Effector CD8-positive, alpha-beta T cell (primary cell): ENCODE data around the gene LRRC27.
"Not testable (repeated sequence)": the region's sequence is repeated elsewhere in the genome, so short reads cannot be mapped to it uniquely, and the experiment has no call there.

Experiments used
- DNase-seq: peaks from one replicate; lab custom pipeline; 2025; lab: John Stamatoyannopoulos, UW
- total RNA-seq, 4 experiments: gene quantifications; one replicate each; lab custom pipeline; 2026; lab: John Stamatoyannopoulos, UW

LRRC27 gene
- total RNA-seq = 6.1 to 15.8 (median 8.6) reads per million in 4 experiments

DNA sequence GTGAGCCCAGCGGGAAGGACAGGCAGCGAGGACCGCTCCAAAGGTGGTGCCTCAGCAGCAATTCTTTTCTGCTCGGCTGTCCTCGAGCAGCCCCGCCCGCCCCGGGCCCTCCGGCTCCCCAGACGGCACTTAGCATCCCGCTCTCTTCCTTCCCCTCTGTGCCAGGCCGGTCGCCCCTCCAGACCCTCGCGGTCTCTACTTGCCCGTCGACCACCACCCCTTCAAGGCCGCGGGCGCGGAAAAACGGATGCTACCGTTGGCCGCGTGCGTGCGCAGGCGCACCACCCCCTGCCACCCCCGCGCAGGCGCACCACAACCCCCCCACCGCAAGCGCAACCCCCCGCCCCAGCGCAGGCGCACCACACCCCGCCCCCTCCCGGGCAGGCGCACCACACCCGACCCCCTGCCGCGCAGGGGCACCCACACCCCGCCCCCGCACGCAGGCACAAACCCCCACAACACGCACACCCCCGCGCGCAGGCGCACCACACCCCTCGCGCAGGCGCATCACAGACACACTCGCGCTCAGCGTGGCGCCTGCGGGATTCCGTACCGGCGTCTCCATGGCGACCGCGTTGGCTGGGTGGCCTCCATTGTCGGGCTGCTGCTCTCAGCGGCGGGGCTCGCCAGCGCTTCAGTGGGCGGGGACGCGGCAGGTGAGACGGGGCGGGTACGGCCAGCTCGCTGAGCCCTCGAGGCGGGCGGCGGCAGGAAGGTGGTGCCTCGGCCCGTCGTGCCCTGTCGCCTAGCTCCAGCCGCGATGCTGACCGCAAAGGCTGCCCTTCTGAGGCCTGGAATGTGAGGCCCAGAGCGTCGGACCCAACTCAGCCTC is at the start of gene LRRC27:
LRRC27 (plus strand) TSS at position 593 of the 832 bp plus-strand sequence. CDS start 1,332 bp downstream, outside the sequence.
- DNase-seq = peak; percentile 100

DNA sequence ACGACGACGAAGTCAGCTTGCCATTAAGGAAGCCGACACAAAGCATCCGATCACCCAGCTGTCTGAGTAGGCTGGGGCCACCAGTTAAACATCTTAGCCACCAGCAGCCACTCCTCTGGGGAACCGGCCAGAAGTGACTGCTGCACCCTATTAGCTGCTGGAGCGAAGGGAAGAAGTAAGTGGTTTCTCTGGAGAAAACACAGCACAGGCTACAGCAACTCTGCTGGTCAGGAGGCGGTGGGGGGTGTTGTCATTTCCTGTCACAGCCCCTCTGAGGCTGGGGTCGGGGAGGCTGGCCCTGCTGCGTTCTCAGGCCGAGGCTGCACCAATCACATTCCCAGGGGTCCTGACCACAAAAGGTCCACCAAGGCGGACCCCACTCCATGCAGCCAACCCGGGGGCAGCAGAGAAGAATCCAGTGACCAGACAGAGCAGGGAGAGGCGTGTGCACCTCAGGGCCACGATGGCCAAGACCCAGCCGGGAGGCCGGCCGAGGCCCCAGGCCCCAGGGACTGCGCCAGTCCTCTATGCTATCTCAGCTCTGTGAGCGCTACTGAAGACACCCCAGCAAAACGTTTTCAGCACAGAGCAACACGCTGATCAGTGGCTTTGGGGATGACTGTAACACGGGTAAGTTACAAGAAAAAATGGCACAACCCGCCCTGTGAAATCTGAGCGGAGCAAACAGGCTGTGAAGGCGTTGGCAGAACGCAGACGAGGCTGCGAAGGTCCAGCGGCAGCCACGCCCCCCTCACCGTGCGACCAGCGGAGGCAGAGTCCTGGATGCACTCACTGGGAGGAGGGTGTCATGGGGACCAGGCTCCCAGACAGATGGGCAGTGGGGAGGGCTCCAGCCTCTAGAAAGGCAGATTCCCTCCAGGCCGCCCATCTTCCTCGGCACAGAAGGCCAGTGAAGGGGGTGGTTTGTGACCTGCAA is 49.1 kb upstream of the LRRC27 start:
- DNase-seq = no peak

DNA sequence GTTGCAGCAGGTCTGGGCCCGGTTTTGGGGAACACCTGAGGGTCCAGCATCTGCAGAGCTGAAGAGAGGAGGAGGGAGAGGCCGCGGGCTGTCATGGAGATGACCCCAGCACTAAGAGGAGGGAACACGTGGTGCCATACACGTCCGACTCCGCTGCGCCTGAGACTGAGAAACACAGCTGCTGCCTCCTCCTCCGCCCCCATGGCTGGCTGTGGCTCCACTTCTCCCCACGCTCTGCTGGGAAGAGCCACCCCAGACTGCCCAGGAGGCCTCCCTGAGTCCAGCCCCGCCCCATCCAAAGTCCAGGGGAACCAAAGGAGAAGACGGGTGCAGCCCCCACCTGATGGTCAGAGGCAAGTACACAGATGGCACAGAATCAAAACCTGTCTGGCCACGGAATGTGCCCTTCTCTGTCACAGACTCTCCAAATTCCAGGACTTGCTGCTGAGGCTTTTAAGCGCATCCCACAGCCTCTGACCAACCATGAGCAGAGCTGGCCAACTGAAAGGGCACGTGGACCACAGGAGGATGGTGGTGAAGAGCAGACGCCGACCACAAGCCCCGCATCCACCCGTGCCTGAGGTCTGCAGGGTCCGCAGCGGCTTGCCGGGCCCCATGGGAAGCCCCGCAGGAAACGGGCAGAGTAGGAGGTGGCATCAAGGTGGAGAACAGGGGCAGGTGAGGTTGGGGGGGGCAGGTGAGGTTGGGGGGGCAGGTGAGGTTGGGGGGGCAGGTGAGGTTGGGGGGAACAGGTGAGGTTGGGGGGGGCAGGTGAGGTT is 48.2 kb upstream of the LRRC27 start:
- no peak for DNase-seq

DNA sequence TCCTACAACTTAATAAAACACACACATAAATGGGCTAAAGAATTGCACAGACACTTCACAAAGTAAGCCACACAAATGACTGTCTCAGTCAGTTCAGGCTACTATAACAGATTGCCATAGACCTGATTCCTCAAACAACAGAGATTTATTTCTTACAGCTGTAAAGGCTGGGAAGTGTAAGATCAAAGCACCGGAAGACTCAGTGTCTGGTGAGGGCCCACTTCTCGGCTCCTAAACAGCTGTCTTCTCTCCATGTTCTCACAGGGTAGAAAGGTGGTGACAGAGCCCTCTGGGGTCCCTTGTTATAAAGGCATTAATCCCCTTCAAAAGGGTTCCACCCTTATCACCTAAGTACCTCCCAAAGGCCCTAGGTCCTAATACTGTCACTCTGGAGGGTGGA is 42.6 kb upstream of the LRRC27 start:
- no peak for DNase-seq

DNA sequence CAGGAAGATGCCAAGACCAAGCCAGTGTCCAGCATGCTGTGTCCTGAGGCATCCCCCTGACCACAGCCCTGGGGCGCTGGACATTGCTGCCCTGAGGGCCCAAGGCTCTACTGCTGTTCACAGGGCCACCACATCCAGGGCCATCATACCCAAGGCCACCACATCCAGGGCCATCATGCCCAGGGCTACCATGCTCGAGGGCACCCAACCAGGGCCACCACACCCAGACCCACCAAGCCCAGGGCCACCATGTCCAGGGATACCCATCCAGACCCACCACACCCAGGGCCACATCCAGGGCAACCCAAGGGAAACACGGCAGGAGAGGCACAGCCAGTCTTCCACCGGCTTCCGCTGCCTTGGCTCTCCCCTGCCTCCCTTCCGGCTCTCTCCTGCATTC is 41.4 kb upstream of the LRRC27 start:
- no peak for DNase-seq

DNA sequence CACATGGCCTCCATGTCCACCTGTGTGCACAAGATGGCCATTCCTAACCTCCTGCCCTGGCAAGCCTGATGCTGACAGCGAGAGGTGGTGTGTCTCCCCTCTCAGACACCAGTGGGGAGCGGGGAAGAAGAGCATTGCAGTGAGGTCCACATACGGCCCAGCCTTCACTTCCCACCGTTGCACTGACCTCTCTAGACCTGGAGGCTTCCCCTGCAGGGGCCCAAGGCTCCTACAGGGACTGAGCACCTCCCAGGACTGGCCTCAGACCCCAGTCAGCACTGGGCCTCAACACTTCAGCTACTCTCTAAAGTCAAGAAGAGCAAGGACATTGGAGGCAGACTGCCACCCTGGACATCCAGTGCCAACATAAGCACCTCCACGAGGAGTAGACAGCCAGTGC is 40.2 kb upstream of the LRRC27 start:
- no peak for DNase-seq

DNA sequence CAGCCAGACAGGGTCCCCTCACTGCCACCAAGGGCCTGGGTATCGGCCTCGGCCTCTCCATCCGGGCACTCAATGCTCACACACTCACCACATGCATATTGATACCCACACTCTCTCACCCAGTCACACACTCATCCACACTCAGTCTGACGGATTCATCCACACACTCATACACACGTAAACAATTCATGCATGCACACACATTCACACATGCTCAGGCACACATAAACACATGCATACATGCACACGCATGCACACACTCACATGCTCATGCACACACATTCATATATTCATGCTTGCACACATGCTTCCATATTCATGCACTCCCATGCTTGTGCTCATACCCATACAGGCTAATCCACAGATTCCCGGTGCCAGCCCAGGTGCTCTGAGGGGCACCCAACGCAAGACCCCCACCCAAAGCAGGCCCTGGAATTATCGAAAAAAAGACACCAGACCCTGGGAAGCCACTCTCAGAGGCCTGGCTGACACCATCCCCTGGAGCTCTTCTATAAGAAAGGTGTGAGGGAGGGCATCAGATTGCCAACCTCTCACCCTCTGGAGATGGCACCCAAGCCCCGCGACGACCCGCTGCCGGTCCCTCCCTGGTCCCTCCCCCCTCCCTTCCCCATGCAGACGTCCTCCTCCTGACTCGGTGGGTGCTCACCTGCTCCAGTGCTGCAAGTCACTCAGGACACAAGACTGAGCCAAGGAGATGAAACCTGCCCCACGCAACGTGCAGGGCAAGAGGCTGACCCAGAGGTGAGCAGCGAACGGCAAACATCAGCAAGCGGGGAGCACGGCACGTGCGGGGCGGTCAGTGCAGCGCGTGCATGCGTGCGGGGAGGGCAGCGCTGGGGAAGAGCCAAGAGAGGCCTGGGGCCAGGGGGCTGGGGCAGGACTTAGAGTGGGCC is 39.4 kb upstream of the LRRC27 start:
- DNase-seq = no peak

DNA sequence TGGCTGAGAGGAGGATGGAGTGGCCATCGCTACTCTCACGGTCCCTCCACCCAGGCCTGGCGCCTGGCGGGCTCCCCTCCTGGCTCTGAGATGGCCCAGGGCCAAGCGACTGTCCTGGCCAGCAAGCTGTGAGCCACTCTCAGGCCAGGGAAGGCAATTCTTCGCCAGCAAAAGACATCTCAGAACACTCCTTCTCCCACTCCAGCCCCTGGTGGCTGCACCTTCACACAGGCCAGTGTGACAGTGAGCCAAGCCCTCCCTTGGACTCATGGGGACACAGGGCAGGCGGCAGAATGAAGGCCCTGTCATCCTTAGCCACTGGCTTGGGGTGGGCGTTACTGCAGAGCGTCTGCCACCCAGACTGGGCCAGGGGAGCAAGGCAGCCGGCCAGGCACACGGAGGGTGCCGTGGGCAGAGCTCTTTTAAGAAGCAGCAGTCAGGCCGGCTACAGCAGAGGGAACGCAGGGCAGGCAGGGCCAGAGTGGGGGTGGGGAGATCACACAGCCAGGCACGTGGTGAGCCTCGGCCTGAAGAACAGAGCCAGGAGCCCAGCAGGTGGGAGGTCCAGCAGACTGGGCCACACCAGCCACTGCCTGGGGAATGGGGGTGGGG is 38.7 kb upstream of the LRRC27 start:
- no peak for DNase-seq

DNA sequence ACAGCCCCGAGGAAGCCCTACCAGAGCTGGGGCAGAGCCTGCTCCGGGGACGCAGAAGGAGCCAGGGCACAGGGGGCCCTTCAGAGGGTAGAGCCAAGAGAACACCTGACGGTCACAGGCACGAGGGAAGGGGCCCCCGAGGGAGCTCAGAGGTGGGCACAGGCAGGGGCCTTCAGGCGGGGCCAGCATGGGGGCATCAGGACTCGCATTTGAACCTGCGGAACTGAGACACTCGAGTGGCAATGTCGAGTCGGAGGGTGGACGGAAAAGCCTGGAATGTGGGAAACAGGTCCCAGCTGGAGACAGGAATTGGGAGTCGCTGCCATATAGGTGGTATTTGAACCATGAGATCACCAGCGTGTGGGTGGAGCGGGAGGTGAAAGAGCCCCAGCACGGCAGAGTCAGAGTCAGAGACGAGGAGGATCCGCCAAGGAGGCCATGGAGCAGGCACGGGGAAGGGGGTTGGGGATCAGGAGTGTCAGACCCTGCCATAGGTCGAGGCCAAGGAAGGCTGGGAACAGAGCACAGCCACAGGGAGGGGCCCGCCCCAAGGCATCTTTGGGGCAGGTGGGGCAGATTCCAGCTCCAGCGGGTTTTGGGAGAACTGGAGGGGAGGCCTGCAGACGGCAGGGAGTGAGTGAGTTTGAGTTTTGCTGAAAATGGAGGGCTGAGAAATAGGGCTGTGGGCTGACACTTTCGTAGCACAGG is 38.0 kb upstream of the LRRC27 start:
- DNase-seq = no peak

DNA sequence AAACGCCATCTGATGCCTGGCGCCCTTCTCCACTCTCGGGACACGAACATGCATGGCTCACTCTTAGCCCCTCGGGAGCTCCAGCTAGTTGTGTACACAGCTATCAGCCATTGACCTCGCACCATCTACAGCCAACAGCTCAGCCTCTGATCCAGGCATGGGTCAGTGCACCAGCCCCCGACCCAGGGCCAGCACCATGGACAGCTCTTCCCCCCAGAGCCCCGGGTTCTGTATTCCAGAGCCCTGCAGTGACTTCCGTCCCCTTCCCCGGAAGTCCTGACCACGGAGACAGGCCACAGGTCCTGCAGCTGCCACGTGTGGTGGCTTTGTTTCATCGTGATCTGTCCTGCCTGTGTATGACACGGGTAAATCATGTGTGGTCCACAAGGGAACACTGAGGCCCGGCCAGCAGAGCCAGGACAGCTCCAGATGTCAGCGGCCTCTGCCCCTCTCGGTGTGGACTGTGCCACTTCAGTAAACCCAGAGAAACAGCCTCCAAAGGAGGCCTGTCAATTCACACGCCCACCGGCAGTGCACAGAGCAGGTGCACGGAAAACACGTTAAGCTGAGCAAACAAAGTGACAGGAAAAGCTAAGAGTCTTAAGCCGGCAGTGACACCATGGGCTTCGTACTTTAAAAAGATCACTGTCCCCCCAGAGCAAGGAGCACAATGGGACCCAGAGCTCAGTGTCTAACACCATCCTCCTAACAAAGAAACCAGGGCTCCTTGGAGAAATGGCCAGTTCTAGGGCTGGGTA is 37.3 kb upstream of the LRRC27 start:
- DNase-seq = no peak

DNA sequence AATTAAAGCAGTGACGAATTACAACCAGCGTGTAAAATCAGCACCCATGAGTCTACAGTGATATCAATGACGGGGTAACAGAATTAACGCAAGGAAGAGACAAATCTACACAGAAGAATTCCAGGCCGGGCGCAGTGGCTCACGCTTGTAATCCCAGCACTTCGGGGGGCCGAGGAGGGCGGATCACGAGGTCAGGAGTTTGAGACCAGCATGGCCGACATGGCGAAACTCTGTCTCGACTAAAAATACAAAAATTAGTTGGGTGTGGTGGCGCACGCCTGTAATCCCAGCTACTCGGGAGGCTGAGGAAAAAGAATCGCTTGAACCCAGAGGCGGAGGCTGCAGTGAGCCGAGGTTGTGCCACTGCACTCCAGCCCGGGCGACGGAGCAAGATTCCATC is 36.5 kb upstream of the LRRC27 start:
- not testable (repeated sequence) for DNase-seq

DNA sequence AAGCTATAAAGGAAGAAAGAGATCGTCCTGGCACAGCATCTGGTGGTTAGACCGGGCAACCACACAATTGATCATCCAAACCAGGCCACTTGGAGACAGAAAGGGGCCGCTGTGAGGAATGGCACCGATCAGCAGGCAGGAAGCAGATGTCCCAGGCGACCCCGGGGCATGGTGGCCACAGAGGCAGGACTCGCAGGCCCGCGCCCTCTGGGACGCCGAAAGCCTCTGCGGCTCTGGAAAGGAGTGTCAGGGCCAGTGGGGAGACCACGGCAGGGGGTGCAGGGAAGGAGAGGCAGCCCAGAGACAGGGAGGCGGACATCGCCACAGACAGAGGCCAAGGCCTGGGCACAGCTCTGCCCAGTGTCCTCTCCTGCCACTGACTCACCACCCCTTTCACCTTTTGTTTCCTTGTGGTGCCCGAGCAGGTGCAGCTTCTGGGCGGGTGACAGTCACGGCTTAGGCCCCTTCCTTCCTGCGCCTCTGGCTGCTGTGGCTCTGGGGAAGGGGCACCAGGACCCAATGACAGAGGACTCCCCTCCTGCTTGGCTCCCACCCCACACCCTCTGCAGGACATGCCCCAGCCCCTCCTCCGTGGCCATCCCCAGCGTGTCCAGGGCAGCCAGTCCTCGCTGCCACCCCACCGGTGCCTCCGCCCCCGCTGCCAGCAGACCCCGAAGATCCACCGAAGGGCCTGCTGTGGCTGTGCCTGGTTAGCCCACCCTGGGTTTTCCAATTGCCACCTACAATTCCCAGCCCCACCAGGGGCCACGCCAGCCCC is 35.1 kb upstream of the LRRC27 start:
- no peak for DNase-seq

DNA sequence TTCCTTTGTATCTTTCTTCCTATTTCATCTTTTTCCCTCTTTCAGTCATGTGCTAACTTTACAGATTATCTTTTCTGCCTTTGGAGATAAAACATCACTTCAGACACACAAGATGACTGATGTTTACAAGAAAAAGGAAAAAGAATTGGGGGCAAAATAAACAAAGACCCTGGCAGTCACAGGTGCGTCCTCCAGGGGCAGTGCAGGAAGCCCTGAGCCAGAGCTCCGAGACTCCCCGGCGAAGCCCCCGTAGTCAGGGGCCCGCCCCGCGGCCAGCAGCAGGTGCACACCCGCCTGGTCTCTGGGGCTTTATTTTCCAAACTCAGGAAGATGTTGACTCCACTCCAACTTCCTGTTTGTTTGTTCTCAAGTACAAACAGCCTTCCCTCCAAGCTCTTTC is 34.5 kb upstream of the LRRC27 start:
- DNase-seq = no peak

DNA sequence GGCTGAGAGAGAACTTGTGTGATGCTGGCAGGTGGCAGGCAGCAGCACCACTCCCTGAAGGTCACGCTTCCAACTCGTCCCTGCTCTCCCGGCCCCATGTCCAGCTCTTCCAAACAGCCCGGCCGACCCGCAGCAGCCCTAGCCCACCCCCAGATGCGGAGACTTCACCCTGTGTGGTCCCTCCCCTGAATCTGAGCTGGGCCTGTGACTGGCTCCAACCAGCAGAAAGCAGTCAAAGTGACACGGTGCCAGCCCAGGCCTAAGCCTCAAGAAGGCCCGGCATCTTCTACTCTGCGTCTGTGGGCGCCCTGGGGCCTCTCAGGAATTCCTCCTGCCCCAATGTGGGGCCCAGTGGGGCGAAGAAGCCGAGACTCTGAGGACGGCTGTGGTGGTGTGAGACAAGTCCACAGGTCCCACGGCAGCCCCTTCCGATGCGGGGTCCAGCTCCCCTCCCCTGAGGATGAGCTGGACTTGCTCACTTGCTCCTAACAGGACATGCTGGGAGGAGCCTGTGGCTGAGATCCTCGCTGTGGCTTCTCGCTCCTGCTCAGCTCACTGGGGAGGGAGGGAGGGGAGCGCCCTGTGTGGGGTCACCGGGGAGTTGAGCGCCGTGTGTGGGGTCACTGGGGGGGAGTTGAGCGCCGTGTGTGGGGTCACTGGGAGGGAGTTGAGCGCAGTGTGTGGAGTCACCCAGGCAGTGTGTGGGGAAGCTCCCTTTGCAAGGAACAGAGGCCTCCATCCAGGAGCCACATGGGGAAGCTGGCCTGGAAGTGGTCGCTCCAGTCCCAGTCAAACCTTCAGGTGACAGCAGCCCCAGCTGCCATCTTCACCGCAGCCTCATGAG is 33.7 kb upstream of the LRRC27 start:
- DNase-seq = no peak

DNA sequence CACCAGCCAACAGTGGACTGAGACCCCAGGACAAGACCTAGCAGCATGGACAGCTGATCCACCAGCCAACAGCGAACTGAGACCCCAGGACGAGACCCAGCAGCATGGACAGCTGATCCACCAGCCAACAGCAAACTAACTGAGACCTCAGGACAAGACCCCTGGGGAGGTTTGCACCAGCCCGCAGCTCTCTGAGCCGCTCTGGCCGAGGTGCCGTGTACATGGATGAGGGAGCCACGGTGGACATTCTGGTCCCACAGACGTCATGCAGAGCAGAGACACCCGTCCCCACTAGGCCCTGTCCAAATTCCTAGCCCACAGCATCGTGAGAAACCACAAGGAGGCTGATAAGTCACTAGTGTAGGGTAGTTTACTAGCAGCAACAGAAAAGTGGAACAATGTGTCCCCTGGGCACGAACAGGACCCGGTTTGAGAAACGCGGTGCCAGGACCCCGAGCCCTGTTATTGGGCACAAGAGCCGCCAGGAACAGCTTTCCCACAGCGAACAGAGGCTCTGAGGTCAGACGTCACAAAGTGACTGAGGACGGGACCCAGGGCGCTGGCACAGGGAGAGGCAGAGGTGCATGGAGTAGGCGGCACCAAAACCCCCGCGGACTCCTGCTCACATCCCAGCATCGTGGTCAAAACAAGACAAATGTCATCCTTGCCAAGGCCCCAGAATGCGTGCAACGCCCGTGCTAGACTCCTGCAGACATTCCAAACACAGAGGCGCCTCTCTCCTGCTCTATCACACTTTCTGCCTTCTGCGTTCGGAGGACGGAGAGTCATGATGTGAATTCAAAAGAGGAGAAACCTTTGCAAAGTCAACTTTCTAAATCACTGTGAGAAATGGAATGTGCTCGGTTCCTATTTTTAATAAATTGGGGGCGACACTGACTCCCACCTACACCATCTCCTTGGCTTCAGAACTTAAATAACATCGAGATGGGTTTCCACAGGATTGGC is 32.3 kb upstream of the LRRC27 start:
- no peak for DNase-seq

DNA sequence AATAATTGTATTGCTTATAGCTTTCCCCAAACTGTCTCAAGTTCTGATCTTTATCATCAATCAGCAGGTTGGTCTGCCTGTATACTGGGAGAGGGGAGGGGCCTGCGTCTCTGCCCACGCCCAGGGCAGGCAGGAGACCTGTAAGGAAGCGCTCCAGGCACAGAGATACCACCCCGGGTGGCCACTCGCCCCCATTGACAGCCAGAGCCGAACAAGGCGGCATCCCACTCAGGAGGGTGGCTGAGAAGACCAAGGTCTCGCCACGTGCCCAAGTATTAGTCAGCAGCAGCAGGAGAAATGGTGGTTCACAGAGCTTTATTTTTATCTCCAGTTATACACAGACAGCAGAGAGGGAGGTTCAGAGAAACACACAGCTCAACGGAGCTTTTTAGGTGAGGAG is 31.4 kb upstream of the LRRC27 start:
- DNase-seq = no peak
